Measurements from ENCODE around the gene DOCK8.
"Not testable (repeated sequence)": the region's sequence is repeated elsewhere in the genome, so short reads cannot be mapped to it uniquely, and the experiment has no call there.

Gene DOCK8

GRCh38 chr9:224582-225520, 10.2 kb downstream of the DOCK8 start:
- no peak for DNase-seq (ENCODE audit: low read depth in 2 of 2)

- DNase-seq (ENCODE audit: low read depth in 2 of 2) = no peak
Observed at GRCh38 chr9:227860-228259, 13.2 kb downstream of the DOCK8 start.

- DNase-seq (ENCODE audit: low read depth in 2 of 2) = no peak
Observed at GRCh38 chr9:228929-229695, 14.4 kb downstream of the DOCK8 start.

GRCh38 chr9:231625-232024, 17.0 kb downstream of the DOCK8 start:
- DNase-seq (ENCODE audit: low read depth in 2 of 2) = not testable (repeated sequence)

GRCh38 chr9:233708-234107, 19.0 kb downstream of the DOCK8 start:
- not testable (repeated sequence) for DNase-seq (ENCODE audit: low read depth in 2 of 2)

- DNase-seq (ENCODE audit: low read depth in 2 of 2) = no peak
Observed at GRCh38 chr9:237141-237857, 22.6 kb downstream of the DOCK8 start.

GRCh38 chr9:237858-238345, 23.2 kb downstream of the DOCK8 start:
- DNase-seq (ENCODE audit: low read depth in 2 of 2) = no peak

GRCh38 chr9:242461-243080, 27.9 kb downstream of the DOCK8 start:
- DNase-seq (ENCODE audit: low read depth in 2 of 2) = no peak

GRCh38 chr9:248278-248961, 33.8 kb downstream of the DOCK8 start:
- DNase-seq (ENCODE audit: low read depth in 2 of 2) = no peak

GRCh38 chr9:249025-249424, 34.4 kb downstream of the DOCK8 start:
- no peak for DNase-seq (ENCODE audit: low read depth in 2 of 2)

- no peak for DNase-seq (ENCODE audit: low read depth in 2 of 2)
Observed at GRCh38 chr9:250039-250438, 35.4 kb downstream of the DOCK8 start.

GRCh38 chr9:250625-251024, 36.0 kb downstream of the DOCK8 start:
- DNase-seq (ENCODE audit: low read depth in 2 of 2) = no peak

GRCh38 chr9:251398-251797, 36.7 kb downstream of the DOCK8 start:
- DNase-seq (ENCODE audit: low read depth in 2 of 2) = no peak

GRCh38 chr9:253539-253938, 38.9 kb downstream of the DOCK8 start:
- DNase-seq (ENCODE audit: low read depth in 2 of 2) = no peak

GRCh38 chr9:254516-254915, 39.9 kb downstream of the DOCK8 start:
- DNase-seq (ENCODE audit: low read depth in 2 of 2) = no peak

GRCh38 chr9:257957-258356, 43.3 kb downstream of the DOCK8 start:
- no peak for DNase-seq (ENCODE audit: low read depth in 2 of 2)

- no peak for DNase-seq (ENCODE audit: low read depth in 2 of 2)
Observed at GRCh38 chr9:259405-260404, 45.0 kb downstream of the DOCK8 start.

- no peak for DNase-seq (ENCODE audit: low read depth in 2 of 2)
Observed at GRCh38 chr9:264231-264630, 49.6 kb downstream of the DOCK8 start.

- no peak for DNase-seq (ENCODE audit: low read depth in 2 of 2)
Observed at GRCh38 chr9:265209-265870, 50.7 kb downstream of the DOCK8 start.

All from stimulated activated CD4-positive, alpha-beta T cell treated with anti-CD3 and anti-CD28 coated beads, Interleukin-1b, Interleukin-23, amount 100 ng/mL, for 4 hours (primary cell).